ENCODE data around the gene AMN1.

DNA sequence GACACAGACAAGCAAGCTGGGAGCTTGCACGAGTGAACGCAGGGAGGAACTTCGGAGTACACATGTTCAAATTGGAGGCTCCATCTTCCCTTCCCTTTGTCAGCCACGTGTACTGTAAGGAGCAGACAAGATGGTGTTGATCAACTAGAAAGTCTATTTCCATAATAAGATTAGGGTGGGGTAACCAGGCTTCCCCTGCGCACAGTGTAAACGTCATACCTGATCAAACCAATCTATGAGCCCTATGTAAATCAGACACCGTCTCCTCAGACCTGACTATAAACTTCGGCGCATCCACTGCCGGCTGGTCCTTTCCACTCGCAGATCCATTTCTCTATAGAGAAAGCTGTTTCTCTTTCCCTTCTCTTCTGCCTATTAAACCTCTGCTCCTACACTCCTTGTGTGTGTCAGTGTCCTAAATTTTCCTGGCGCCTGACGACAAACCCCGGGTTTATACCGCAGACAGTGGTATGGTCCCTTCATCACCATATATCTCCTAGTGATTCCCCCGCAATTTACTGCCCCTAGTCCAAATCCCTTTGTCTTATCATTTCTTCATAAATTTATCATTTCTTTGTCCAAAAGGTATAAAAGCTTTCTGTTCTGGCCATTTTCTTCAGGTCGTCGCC, 76.8 kb downstream of the AMN1 start:
- no peak for TF ChIP-seq CTCF (IDR thresholded peaks at IDR 0.05)
- no peak for TF ChIP-seq POLR2A (IDR thresholded peaks at IDR 0.05)

All from testis (tissue), 2 donors.